GM12801 (cell line): ENCODE measurements around the gene GALNT18.

Experiments used
- TF ChIP-seq, protein P1 (sequence below): IDR thresholded peaks from one replicate; pipeline ENCODE4 v1.5.1; 2011; ENCODE audit warnings: control low read depth; ENCODE audit not compliant: insufficient read length; ENCODE audit errors: extremely low read depth

The GALNT18 gene

GRCh38 chr11:11236498-11237059 is 385.2 kb downstream of the GALNT18 start:
- TF ChIP-seq, protein P1, sequence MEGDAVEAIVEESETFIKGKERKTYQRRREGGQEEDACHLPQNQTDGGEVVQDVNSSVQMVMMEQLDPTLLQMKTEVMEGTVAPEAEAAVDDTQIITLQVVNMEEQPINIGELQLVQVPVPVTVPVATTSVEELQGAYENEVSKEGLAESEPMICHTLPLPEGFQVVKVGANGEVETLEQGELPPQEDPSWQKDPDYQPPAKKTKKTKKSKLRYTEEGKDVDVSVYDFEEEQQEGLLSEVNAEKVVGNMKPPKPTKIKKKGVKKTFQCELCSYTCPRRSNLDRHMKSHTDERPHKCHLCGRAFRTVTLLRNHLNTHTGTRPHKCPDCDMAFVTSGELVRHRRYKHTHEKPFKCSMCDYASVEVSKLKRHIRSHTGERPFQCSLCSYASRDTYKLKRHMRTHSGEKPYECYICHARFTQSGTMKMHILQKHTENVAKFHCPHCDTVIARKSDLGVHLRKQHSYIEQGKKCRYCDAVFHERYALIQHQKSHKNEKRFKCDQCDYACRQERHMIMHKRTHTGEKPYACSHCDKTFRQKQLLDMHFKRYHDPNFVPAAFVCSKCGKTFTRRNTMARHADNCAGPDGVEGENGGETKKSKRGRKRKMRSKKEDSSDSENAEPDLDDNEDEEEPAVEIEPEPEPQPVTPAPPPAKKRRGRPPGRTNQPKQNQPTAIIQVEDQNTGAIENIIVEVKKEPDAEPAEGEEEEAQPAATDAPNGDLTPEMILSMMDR = no peak

DNA sequence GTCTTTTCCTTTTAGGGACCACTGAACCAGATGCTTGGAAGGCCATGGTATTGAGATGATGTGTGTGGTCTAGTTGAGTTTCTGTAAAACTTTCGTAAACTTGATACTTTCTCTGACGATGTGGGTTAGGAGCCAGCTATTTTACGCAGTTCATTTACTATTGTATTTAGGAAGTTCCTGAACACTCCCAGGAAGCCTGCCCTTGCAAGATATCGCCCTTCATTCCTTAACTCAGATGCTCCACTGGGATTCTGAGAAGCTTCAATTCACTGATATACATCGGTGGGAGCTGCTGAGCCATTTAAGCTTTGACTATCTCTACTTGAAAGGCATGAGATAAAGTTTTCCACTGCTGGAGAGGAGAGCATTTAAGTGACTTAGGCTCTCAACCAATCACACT is 390.0 kb downstream of the GALNT18 start:
- TF ChIP-seq, protein P1 = no peak

DNA sequence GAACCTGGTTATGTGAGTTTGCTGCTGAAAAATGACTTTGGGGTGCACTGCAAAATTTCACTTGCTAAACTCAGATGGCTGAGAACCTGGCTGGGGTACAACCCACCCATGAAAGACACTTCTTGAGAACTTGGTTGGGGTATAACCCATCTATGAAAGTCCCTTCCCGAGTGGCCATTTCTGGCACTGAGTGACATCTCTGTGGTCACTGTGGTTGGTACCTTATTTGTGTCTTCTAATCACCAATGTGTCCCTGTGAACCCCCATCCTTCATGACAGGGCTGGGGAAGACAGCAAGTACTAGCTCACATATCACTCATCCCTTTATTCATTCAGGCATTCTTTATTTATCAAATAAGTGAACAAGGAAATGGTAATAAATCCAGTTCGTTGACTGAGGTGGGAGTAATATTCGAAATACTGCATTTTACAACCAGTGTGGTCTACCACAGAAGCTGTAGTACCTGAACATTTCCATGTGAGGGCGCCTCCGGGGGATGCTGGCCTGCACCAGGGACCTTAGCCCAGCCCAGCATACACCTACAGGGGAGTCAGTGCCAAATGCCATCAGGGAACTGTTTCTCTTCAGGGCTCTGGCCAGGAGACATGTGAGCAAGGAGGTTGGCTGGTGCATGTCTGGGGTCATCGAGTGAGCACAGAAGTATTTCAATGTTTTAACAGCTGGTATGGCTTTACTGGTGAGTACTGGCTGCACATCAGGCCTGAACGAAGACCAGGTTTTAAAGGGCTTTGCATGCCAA is 390.8 kb downstream of the GALNT18 start:
- TF ChIP-seq, protein P1 = no peak

DNA sequence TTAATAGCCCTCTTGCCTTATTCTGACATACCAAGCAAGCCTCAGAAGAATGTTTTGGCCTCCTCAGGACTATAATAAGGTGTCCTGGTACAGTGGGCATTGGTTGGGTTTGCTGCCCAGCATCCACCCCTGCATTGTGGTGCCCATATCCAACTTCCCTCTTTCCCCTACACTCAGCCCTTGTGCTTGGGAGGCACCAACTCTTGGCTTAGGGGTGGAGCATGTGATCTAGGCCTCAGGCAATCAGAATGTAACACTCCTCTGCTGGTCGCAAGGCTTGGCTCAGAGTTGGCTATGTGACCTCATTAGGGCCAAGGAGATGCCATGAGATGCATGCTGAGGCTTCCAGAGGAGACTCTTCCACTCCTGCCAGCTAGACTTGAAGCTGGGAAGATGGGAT is 391.7 kb downstream of the GALNT18 start:
- TF ChIP-seq, protein P1 = no peak

DNA sequence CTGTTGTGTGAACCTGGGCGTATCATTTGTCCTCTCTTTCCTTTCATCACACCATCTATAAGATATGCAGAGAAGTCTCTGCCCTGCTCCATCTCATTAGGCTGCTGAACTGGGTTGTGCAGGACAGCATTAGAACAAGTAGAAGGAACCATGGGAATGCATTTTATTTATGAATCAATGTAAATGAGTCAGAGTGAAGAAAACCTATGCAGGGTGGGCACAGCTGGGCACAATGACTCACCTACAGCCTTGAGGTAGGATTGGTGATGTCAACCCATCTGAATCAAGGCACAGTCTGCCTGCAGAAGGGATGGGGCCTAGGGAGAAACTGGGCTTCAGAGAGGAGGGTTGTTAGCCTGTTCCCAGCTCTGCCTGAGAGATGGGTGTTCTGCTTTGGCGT is 392.2 kb downstream of the GALNT18 start:
- TF ChIP-seq, protein P1 = no peak

DNA sequence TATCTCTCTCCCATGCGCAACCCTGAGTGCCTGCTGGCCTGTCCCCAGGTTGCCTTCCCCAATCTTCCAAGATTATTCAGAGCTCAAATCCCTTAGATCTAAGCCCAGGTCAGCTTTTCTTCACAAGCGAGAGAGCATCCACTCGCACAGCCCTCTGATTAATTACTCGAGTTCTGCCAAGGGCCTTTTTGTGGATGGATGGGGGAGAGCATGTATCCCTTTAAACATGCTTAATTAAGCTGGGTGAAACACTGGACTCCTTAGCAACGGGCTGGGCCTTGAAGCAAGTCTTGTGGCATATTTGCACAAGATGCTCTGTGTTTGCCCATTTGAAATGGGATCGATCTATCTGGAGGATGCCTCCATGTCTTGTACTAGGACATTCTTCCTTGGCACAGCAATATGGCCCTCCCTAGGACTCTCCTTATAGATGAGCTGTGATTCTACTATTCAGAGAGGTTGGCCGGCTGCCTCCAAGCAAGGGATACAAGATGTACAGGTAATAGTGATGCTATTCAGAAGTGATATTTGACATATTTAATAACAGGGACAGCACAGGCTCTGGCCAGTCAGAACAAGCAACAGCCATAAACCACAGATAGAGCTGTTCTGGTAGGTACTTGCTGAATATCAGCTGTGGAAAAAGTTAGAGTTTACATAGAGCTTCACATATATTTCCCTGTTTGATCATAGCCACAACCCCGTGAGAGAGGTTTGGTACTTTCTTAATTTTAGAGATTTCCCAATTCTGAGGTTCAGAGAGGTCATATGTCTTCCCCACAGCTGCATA is 394.3 kb downstream of the GALNT18 start:
- TF ChIP-seq, protein P1 = no peak
